HepG2 (cell line): ENCODE results near the gene BIRC5. TPM values are rescaled to one million over a fixed set of nuclear protein-coding genes. Genes with fewer than 3 reads are reported as not detected.

Experiments used
- AHR ChIP-seq: IDR thresholded peaks from 2 replicates; pipeline ENCODE4 v1.6.1; 2018; ENCODE audit warnings: missing genetic modification reagents, missing compliant biosample characterization
- ATF6 ChIP-seq: sonication (generic); formaldehyde crosslinking; conservative IDR thresholded peaks from 2 replicates; pipeline ENCODE4 v1.4.0; 2020; ENCODE audit warnings: missing genetic modification reagents
- BCLAF1 ChIP-seq: fragments of 450-650 bp; IDR thresholded peaks from 2 replicates; pipeline ENCODE4 v1.6.1; 2017; ENCODE audit warnings: mild to moderate bottlenecking
- BRF2 ChIP-seq: sonication (generic); formaldehyde crosslinking; IDR thresholded peaks from 2 replicates; pipeline ENCODE4 v1.8.1; 2022; ENCODE audit warnings: mild to moderate bottlenecking, missing genetic modification reagents
- CCAR2 ChIP-seq: fragments of 200-400 bp; formaldehyde crosslinking; optimal IDR thresholded peaks from 2 replicates; pipeline ENCODE3; 2018; ENCODE audit warnings: low read depth, mild to moderate bottlenecking, low read length, moderate library complexity
- ELF1 ChIP-seq: sonication (generic); formaldehyde crosslinking; IDR thresholded peaks from 2 replicates; pipeline ENCODE4 v1.4.0; 2020; ENCODE audit warnings: missing genetic modification reagents
- ETV6 ChIP-seq: sonication (generic); formaldehyde crosslinking; conservative IDR thresholded peaks from 2 replicates; pipeline ENCODE4 v1.4.0; 2020; ENCODE audit warnings: missing genetic modification reagents
- ISX ChIP-seq: sonication (generic); formaldehyde crosslinking; conservative IDR thresholded peaks from 2 replicates; pipeline ENCODE4 v1.5.0; 2020; ENCODE audit warnings: missing genetic modification reagents
- KAT7 ChIP-seq: IDR thresholded peaks from 2 replicates; pipeline ENCODE4 v1.6.1; 2018; ENCODE audit warnings: borderline replicate concordance, missing compliant biosample characterization
- KMT2B ChIP-seq: IDR thresholded peaks from 2 replicates; pipeline ENCODE4 v1.6.1; 2016; ENCODE audit warnings: missing genetic modification reagents, missing compliant biosample characterization
- NBN ChIP-seq: fragments of 450-650 bp; conservative IDR thresholded peaks from 2 replicates; pipeline ENCODE4 v1.6.1; 2017
- NFE2 ChIP-seq: sonication (generic); formaldehyde crosslinking; IDR thresholded peaks from 2 replicates; pipeline ENCODE4 v1.4.0; 2020; ENCODE audit warnings: missing genetic modification reagents
- NONO ChIP-seq, 2 experiments: fragments of 450-650 bp in 1 of 2; sonication (generic) in 1 of 2; formaldehyde crosslinking in 1 of 2; IDR thresholded peaks in 1 of 2; conservative IDR thresholded peaks in 1 of 2; 2 replicates each; pipeline versions ENCODE4 v1.6.1 to v1.8.0; 2017 to 2022; ENCODE audit warnings: mild to moderate bottlenecking in 1 of 2, missing genetic modification reagents in 1 of 2, moderate library complexity in 1 of 2
- RAD51 ChIP-seq: fragments of 450-650 bp; IDR thresholded peaks from 2 replicates; pipeline ENCODE4 v1.6.1; 2016; ENCODE audit warnings: borderline replicate concordance
- SIX1 ChIP-seq: sonication (generic); formaldehyde crosslinking; IDR thresholded peaks from 2 replicates; pipeline ENCODE4 v1.4.0; 2020; ENCODE audit warnings: missing genetic modification reagents, borderline replicate concordance
- SNAPC2 ChIP-seq: sonication (generic); formaldehyde crosslinking; IDR thresholded peaks from 2 replicates; pipeline ENCODE4 v1.8.1; 2022; ENCODE audit warnings: mild to moderate bottlenecking, missing genetic modification reagents
- ZBTB21 ChIP-seq: sonication (generic); formaldehyde crosslinking; IDR thresholded peaks from 2 replicates; pipeline ENCODE4 v1.4.0; 2020; ENCODE audit warnings: missing genetic modification reagents
- ZBTB33 ChIP-seq: sonication (generic); formaldehyde crosslinking; IDR thresholded peaks from 2 replicates; pipeline ENCODE4 v1.4.0; 2020; ENCODE audit warnings: missing genetic modification reagents
- ZC3H13 ChIP-seq: sonication (generic); formaldehyde crosslinking; IDR thresholded peaks from 2 replicates; pipeline ENCODE4 v1.8.1; 2023; ENCODE audit warnings: mild to moderate bottlenecking, missing genetic modification reagents, moderate library complexity
- ZMYM4 ChIP-seq: sonication (generic); formaldehyde crosslinking; IDR thresholded peaks from 2 replicates; pipeline ENCODE4 v1.8.1; 2023; ENCODE audit warnings: mild to moderate bottlenecking, missing genetic modification reagents
- ZNF143 ChIP-seq: sonication (generic); formaldehyde crosslinking; IDR thresholded peaks from 2 replicates; pipeline ENCODE4 v1.4.0; 2020; ENCODE audit warnings: missing genetic modification reagents
- ZNF33B ChIP-seq: sonication (generic); formaldehyde crosslinking; IDR thresholded peaks from 2 replicates; pipeline ENCODE4 v1.5.1; 2020; ENCODE audit warnings: mild to moderate bottlenecking, missing genetic modification reagents
- ZNF543 ChIP-seq: sonication (generic); formaldehyde crosslinking; IDR thresholded peaks from 2 replicates; pipeline ENCODE4 v1.4.0; 2020; ENCODE audit warnings: mild to moderate bottlenecking, missing genetic modification reagents
- ZNF777 ChIP-seq: sonication (generic); formaldehyde crosslinking; IDR thresholded peaks from 2 replicates; pipeline ENCODE4 v1.4.0; 2020; ENCODE audit warnings: missing genetic modification reagents
- polyA plus RNA-seq, 8 experiments: library from polyadenylated mRNA; depleted of rRNA in 3 of 8; stranded (reverse) in 7 of 8; unstranded in 1 of 8; fragments of >200 nt; fragmentation: Illumina TruSeq in 4 of 8; extraction: Trizol in 4 of 8; gene quantifications; 2 replicates each; pipeline versions ENCODE4 v1.2.1 to v1.2.3, GENCODE V29; 2011 to 2016; ENCODE audit warnings: low read depth in 4 of 8, missing spikeins in 1 of 8, mixed read lengths in 1 of 8; ENCODE audit not compliant: insufficient read depth in 1 of 8
- total RNA-seq, 5 experiments: library from RNA; depleted of rRNA; stranded (reverse); fragments of >200 nt; fragmentation: Illumina TruSeq; extraction: Trizol; gene quantifications; 2 replicates each; pipeline ENCODE4 v1.2.3, GENCODE V29; 2016; ENCODE audit warnings: low read depth in 1 of 5

Gene BIRC5
- total and polyA plus RNA-seq, 2 of the 13 experiments (the other 11 are each of a cell fraction or from before 2014, with no cell fraction given), result 30.3 to 135 TPM

GRCh38 chr17:78214016-78214705 lies at the start of gene BIRC5 (continued):
- TF ChIP-seq BCLAF1, result no peak
- TF ChIP-seq ATF6 (CRISPR knock-in tag), result no peak; the same call in 1 of the 2 replicates
- TF ChIP-seq SIX1, result no peak
- peak; percentile 100 for TF ChIP-seq ZNF143 (CRISPR knock-in tag)
- peak; percentile 90 for TF ChIP-seq ZNF543 (CRISPR knock-in tag)
- peak; percentile 80; the same call in 1 of the 2 replicates for TF ChIP-seq SNAPC2 (CRISPR knock-in tag)
- peak; percentile 91; the same call in 1 of the 2 replicates for TF ChIP-seq AHR (CRISPR knock-in tag)
- peak; percentile 76 for TF ChIP-seq ZMYM4
- peak; percentile 61; the same call in 1 of the 2 replicates for TF ChIP-seq KAT7 (CRISPR knock-in tag)
- TF ChIP-seq ETV6 (CRISPR knock-in tag), result peak; percentile 81
- peak; percentile 51; the same call in 1 of the 2 replicates for TF ChIP-seq ZBTB33
- TF ChIP-seq KMT2B (CRISPR knock-in tag), result peak; percentile 90
- TF ChIP-seq CCAR2, result no peak
- peak; percentile 88 for TF ChIP-seq ZNF777 (CRISPR knock-in tag)
- TF ChIP-seq NFE2 (CRISPR knock-in tag), result no peak
- no peak for TF ChIP-seq ISX (CRISPR knock-in tag)
- TF ChIP-seq ZC3H13, result peak; percentile 96; the same call in 1 of the 2 replicates
- no peak for TF ChIP-seq ZBTB21
- TF ChIP-seq RAD51, result no peak
- peak; percentile 68; the same call in 1 of the 2 replicates for TF ChIP-seq BRF2
- TF ChIP-seq ZNF33B (CRISPR knock-in tag), result no peak
- peak; percentile 72 for TF ChIP-seq ELF1 (CRISPR knock-in tag)
- TF ChIP-seq NONO (IDR thresholded peaks at IDR 0.05), result no peak
- TF ChIP-seq NONO (CRISPR knock-in tag; conservative IDR thresholded peaks at IDR 0.05), result peak; percentile 90; the same call in 1 of the 2 replicates
- no peak for TF ChIP-seq NBN
